GM10847 (cell line): ENCODE results near the gene THSD4.

Experiments used
- POLR2A ChIP-seq: IDR thresholded peaks from 2 replicates; pipeline ENCODE4 v1.6.1; 2011; ENCODE audit not compliant: insufficient read length; ENCODE audit errors: extremely low read depth

Gene THSD4

DNA sequence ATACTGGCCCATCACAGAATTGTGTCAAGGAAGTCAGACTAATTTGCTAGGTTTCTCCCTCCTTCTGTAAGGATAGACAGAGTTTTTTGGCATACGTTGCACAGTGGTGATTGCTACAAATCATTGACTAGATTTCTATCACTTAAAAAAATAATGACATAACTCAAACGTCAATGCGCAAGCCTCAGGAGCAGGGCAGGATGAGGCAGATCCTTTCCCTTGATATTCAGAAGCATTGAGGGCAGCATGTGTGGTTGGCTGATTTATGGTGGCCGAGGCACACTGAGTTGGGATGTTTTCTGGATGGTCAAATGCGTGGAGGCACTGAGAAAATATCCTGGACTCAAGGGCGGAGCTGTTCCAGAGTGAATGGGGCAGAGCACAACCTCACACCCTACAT, 14.4 kb downstream of the THSD4 start:
- TF ChIP-seq POLR2A, result no peak

DNA sequence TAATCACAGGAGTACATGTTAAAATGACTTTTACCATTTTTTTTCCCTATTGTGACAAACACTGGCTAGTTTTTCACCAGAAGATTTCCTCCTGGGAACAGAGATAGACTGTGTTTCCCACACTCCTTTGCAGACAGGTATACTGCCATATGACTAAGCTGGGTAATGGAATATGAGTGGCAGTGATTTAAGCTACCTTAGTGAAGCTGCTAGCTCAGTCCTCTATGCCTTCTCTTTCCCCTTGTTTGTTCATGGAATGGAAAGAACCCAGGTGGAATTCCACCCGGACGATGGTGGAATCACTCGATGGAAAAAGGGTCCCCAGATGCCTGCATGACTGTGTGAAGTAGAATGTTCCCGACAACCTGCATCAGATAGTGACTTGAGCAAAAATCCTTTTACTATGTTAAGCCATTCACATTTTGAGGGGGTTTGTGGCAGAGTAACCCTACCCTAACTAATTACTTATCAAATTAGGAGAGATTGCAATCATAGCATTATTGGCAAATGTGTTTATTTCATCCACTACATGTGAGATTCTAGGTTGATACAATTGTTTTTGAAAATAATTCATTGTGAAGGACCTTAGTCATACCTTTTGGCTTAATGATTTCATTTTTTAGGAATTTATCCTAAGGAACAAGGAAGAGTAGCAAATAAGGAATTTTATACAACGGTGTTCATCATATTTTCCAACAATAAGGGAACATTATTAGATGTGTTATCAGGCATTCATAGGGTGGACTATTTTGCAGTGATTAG, 16.5 kb downstream of the THSD4 start:
- TF ChIP-seq POLR2A, result no peak

DNA sequence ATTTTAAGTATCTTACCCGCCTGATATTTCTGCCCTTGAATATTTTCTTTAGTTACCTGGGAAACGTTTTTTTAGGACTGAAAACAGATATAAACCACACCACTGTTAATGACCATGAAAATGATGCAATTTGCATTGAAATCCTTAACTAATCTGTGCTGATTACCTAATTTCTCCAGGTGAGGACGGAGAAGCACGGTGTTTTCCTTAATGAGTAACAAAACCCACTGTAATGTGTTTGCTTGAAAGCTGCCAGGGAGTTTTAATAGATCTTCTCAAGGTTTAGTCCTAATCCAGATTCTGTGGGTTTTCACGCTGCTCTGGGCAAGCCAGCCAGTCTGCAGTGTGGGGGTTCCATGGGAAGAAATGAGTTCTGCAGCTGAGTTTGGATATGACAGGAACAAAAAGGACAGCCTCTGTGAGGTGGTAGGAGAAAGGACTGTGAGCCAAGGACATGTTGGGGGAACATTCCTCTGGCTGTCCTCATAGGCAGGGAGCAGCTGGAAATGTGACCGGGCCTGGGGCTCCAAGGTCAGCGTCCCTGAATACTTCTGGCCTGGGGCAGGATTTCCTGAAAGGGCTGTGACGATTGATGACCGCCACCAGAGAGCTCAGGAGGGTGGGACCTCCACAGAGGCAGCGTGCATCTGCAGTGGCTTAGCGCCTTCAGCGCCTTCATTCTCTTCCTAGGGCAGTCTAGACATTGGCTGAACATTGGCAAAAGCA, 18.6 kb downstream of the THSD4 start:
- no peak for TF ChIP-seq POLR2A

DNA sequence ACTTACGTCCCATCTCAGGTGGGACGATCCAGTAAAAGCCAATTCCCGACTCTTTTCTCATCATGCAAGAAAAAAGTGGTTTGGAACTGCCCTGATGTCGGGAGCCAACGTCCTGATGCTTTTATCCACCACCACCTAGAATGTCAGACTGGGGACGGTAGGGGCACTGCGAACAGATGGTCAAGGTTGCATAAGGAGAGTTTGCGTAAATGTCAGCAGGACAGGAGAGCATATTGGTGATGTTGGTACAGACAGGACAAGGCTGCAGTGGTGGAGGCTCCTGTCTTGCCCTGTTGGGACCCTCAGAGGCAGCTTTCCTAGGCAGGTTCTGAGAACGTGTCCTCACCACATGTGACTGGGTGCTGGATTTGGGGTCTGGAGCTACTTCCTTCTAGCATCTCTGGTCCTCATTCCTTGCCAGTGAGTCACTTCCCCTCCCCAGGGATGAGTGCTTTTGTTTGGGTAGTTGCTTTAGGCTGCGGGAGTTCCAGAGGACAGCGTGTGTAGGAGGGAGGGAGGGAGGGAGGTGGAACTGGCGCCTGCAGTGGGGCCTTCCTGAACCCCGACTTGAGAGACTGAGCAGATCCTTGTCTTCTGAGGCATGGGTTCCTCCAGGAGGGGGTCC, 21.0 kb downstream of the THSD4 start:
- TF ChIP-seq POLR2A, result no peak

DNA sequence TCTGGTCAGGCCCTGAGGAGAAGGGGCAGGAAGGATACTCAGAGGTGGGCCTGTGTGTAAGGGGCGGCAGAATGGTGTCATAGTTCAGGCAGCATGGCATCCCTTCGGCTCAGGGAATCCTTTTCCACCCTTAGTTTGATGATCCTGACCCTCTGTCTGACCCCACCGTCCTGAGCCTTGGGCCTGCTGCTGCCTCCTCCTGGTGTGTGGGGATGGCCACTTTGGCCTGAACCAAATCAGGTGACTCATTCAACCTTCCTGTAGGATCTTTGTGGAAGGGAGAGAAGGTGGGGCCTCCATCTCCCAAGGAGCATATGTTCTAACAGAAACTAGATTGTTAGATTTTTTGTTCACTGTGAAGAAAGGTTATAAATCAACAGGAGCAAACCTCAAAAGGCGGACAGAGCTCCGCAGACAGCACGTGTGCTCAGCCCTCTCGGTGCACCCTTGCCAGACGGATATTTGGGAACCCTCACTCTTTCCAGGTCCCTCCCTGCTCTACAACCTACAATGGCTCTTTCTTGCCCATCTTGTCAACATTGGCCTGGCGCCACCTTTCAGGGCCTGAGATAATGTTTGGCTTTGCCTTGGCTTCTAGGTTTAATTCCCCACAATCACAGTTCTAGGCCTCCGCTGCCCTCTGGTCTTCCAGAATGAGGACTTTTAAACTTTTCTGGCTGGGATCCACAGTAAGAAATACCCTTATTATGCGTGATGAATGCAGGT, 21.7 kb downstream of the THSD4 start:
- no peak for TF ChIP-seq POLR2A

DNA sequence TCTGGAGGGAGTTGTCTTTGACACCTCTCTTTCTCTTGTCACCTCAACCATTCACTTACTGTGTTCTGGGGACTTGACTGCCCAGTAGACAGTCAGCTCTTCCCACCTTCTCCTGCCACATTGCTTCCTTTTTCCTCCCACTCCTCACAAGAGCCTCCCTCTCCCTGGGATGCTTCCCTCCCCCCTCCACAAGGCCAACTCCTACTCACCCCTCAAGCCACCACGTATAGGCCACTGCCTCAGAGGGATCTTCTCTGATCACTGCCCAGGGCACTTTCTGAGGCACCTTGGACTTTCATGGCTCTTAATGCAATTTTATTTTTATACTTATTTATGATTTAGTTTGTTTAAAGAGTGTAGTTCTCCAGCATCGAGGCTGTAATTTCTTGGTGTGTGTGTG, 23.2 kb downstream of the THSD4 start:
- no peak for TF ChIP-seq POLR2A

DNA sequence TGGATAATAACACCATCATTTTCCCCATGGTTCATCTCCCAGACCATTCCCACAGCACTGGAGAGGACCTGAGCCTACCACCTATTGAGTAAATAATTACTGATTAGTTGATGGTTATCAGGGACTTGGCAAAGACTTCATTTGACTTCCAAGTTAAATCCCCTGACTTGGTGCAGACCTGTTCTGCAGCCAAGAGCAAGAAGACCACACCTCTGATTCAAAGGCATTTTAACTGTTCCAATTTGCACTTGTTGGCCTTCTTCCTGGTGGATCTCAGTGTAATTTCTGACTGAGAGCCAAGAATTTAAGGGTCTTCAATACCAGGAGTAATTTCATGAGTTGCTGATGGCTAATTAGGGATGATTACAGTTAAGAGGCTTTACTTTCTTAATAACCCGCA, 24.0 kb downstream of the THSD4 start:
- no peak for TF ChIP-seq POLR2A

DNA sequence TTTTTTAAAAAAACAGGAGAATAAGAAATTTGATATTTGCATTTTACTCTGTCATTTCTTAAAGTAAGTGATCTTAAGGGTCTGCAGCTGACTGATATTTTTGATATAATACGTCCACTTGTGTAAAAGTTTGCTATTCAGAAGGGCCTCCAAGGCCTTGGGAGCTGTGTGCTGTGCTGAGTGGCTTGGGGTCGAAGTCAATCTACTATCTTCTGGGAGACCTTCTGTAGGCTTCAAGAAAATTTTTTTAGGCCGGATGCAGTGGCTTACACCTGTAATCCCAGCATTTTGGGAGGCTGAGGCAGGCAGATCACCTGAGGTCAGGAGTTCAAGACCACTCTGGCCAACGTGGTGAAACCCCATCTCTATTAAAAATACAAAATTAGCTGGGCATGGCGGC, 26.3 kb downstream of the THSD4 start:
- no peak for TF ChIP-seq POLR2A

DNA sequence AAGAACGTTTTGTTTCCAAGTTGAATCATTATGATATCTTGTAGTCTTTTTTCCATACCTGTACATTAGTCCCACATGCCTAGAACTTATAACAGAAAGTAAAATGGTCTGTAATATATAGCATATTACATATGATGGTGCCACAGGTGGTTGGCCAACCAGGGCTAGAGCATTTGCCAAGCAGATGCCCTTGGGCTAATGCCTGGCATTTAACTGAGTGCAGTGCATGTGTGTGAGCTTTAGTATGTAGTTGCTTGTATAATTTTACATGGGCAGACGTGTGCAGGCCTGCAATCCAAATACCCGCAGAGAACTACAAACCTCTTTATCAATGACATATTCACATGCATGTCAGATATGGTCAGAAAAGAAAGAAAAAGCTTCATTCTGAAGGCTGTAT, 27.5 kb downstream of the THSD4 start:
- no peak for TF ChIP-seq POLR2A

DNA sequence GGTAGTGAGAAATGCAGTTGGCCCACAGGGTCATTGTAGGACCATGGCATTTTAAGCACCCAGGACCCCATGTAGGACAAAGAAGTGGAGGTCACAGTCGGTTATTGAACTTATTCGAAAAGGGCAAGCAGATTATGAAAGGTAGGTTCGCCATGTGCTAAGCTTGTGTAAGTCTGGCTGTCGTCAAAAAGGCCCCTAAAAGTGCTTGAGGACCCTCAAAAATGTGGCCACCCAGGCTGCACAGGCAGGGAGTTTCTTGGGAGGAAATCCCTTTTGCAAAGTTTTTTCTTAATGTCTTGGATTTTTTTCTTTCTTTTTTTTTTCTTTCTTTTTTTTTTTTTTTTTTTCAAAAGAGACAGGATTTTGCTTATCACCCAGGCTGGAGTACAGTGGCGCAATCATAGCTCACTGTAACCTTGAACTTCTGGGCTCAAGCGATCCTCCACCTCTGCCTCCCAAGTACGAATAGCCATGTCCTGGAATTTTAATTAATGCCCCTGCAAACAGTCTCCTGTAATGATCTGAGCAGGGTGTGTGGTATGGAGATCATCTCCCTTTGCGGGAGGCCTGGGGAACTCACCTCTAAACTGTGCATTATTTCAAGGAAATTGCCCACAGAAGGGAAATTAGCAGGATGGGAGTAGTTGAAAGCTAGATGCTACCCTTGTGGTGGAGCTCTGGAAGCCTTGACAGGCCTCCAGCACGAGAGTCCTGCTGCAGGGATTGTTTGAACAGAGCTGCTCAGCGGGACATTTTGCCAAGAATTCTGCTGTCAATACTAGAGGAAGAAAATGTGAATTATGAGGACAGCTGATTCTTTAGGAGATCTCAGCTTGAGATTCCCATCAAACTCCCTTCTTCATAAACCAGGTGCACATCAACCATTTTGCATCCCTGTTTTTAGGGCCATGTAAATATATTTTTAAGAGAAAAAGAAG, 28.4 kb downstream of the THSD4 start:
- no peak for TF ChIP-seq POLR2A

DNA sequence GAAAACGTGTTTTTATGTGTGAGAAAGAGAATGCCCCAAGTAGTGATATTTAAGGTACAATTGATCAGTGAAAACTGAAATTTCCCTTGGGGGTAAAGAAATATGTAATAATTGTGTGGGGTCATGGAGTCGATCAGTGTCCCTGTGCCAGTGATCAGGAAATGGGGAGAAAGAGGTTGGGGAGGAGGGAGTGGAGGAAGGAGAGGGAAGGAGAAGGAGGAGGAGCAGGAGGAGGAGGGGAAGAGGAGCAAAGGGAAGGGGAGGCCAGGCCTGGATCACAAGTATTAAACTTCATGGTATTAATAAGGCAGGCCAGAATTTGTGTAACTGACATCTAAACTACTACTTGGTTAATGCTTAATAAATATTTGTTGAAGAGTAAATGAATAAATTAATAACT, 30.4 kb downstream of the THSD4 start:
- TF ChIP-seq POLR2A, result no peak

DNA sequence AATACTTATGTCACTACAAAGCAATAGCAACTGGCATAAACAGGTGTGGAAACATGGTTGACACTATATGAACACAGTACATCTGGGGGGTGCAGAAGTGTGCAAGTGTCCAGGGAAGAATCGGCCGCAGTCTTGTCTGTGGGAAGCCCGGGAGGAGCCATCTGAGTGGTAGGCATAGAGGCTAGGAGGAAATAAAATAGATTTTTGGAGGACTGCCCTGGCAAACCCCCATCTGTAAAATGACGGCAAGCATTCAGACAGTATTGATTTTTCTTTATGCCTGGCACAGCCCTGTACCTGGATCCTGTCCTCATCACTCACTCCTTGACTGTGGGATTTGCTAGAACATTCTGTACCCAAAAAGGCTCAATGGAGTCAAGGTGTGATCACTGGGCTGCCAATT, 31.3 kb downstream of the THSD4 start:
- TF ChIP-seq POLR2A, result no peak

DNA sequence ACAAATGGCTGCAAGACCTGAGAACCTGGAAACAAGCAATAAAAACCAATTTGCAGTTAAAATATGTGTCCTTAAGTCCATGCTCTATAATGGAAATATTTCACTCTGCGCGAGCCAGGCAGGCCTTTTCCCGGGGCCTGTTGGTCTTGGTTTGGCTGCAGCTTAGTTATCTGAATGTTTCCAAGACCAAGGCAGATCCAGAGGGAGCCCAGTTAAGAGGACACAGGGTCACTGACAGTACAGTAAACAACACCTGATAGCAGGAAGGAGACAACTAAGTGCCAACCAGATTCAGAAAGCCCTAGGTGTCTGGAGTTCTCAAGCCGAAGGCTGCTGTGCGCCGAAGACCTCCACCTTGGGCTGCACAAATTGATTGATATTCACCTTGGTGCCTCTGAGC, 32.8 kb downstream of the THSD4 start:
- TF ChIP-seq POLR2A, result no peak

DNA sequence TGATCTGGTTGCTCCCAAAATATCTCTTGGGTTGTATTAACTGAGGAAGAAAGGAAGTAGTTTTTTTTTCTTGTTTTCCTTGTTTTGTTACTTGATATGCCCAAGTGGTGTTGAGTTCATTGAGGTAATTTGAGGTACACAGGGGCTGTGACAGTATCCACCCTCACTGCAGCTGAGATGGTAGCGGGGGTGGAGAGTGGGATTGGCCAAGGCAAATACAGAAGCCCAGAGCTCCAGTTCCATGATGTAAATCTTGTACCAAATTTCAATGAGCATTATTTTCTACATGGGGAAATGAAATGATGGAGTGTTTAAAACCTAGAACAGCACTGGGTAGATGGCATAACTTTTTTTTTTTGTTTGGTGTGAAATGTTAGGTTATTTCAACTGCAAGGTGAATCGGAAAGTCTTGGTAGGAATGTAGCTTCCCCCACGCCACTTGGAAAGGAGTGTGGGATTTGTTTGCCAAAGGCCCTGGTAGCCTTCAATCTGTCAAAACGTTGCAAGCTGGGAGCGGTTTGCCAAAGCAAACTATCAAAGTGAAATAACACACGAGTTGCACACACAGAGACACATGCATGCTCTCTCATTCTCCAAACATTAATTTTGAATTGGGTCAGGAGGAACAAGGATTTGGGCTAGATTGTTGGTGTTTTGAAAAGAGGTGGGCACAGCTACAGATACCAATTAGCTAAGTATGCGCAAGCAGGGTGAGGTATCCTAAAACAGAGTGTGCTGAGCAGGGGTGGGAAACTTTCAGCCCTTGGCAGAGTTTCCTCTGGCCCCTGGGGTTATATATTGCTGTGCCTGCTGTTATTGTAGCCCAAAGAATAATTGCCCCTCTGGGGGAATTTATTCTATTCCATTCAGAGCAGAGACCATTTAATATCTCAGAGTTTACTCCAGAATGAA, 34.6 kb downstream of the THSD4 start:
- no peak for TF ChIP-seq POLR2A

DNA sequence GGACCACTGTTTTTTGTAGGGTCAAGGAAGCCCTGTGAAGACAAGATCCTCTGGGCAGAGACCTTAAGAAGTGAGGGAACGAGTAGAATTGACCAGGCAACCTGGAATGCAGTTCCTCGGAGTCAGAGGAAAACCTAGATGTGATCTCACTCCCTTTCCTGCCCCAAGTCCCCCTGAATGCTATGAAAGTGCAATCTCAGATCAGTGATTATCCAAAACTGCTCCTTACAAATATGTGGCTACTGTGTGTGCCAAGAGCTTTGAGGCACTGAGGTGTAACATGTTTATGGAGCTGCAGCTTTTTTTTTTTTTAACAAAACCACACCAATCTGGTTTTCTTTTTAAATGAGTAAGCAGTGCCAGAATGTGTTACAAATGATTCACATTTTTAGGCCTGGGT, 35.8 kb downstream of the THSD4 start:
- TF ChIP-seq POLR2A, result no peak
